ENCODE data around the gene GSTCD. TPM values are rescaled to one million over a fixed set of nuclear protein-coding genes. Genes with fewer than 3 reads are reported as not detected.

The GSTCD gene
- total RNA-seq, 4 donors from 2014 or later, result 8.2 to 19.6 (median 11.4) TPM

DNA sequence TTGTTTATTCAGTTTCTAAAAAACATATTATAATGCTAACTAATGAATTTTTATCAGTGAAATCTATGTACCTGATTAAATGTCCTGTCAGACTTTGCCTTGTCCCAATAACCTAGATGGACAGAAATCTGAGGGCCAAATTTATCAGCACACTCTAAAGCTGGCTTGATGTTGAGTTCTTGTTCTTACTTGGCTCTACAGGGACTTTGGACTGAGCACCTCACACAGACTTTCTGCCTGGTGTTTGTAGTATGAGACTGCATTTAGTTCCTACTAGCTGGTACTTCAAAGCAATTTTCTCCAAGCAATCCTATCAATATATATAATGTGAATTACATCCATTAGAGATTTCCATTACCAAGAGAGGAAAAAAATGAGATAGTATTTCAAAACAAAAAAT is 37.9 kb upstream of the GSTCD start:
- Histone ChIP-seq H3K9me3 (no peaks in the 10 kb centered on the region), H3K27ac (no peak overlapping the region), H3K36me3 (no peaks in the 10 kb centered on the region), H3K4me1 (no peaks in the 10 kb centered on the region), H3K4me3 (no peak overlapping the region), H3K27me3 (no peaks in the 10 kb centered on the region)
- no peak for TF ChIP-seq POLR2AphosphoS5 (IDR thresholded peaks at IDR 0.05)
- TF ChIP-seq EP300 (IDR thresholded peaks at IDR 0.05), result no peak
- no peak for TF ChIP-seq POLR2A (IDR thresholded peaks at IDR 0.05)
- TF ChIP-seq, protein P1, sequence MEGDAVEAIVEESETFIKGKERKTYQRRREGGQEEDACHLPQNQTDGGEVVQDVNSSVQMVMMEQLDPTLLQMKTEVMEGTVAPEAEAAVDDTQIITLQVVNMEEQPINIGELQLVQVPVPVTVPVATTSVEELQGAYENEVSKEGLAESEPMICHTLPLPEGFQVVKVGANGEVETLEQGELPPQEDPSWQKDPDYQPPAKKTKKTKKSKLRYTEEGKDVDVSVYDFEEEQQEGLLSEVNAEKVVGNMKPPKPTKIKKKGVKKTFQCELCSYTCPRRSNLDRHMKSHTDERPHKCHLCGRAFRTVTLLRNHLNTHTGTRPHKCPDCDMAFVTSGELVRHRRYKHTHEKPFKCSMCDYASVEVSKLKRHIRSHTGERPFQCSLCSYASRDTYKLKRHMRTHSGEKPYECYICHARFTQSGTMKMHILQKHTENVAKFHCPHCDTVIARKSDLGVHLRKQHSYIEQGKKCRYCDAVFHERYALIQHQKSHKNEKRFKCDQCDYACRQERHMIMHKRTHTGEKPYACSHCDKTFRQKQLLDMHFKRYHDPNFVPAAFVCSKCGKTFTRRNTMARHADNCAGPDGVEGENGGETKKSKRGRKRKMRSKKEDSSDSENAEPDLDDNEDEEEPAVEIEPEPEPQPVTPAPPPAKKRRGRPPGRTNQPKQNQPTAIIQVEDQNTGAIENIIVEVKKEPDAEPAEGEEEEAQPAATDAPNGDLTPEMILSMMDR (IDR thresholded peaks at IDR 0.05), result no peak
- DNase-seq (ENCODE audit: low spot score in 2 of 2), result no peak

DNA sequence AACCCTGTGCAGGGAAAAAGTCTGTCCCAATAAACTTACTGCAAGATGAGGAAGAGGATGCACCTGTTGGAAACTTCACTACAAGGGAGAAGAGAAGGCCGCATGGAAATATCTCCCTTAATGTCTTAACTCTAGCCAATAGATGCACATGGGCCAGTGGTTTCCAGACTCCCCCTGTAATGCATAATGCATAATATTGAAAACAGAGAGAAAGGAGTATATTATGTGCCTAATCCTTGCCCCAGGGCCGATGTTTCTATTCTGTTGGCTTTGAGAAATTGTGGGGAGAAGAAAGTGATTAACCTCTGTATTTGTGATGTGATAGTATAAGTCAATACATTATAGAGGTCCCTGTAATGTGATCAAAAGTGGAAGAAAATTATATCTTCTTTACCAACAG is 37.3 kb upstream of the GSTCD start:
- Histone ChIP-seq H3K36me3 (no peaks in the 10 kb centered on the region), H3K4me1 (no peaks in the 10 kb centered on the region), H3K27ac (no peak overlapping the region), H3K27me3 (no peaks in the 10 kb centered on the region), H3K9me3 (no peaks in the 10 kb centered on the region), H3K4me3 (no peak overlapping the region)
- TF ChIP-seq, protein P1 (IDR thresholded peaks at IDR 0.05), result no peak
- TF ChIP-seq POLR2A (IDR thresholded peaks at IDR 0.05), result no peak
- TF ChIP-seq EP300 (IDR thresholded peaks at IDR 0.05), result no peak
- TF ChIP-seq POLR2AphosphoS5 (IDR thresholded peaks at IDR 0.05), result no peak
- DNase-seq (ENCODE audit: low spot score in 2 of 2), result no peak
- WGBS, result 80% methylated on average over 2 of the region's 2 CpGs

DNA sequence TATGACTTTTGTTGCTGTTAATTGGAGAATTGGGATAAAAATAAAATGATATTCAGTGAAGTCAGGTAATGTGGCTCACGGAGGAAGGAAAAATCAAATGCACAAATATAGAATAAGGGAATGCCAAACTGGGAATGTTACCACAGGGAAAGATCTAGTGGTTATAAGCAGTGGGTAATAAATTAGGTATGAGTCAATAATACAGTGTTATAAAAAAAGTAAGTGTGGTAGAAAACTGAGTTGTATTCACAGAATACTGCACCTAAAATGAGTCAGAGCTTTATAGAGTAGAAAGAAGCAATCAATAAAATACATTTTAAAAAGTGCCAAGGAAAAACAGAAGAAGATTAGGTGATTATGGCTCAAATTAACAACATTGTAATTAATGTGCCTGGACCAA is 34.6 kb upstream of the GSTCD start:
- no peak overlapping the region for H3K27ac ChIP-seq
- no peak for DNase-seq (ENCODE audit: low spot score in 2 of 2)
- no peaks in the 10 kb centered on the region for H3K4me1 ChIP-seq
- H3K4me3 ChIP-seq, result no peak overlapping the region
- no peaks in the 10 kb centered on the region for H3K9me3 ChIP-seq
- WGBS, result 83% methylated on average over 1 of the region's 1 CpG
- no peak for TF ChIP-seq EP300 (IDR thresholded peaks at IDR 0.05)
- TF ChIP-seq POLR2AphosphoS5 (IDR thresholded peaks at IDR 0.05), result no peak
- TF ChIP-seq, protein P1 (IDR thresholded peaks at IDR 0.05), result no peak
- no peak for TF ChIP-seq POLR2A (IDR thresholded peaks at IDR 0.05)
- H3K36me3 ChIP-seq, result no peaks in the 10 kb centered on the region
- no peaks in the 10 kb centered on the region for H3K27me3 ChIP-seq

DNA sequence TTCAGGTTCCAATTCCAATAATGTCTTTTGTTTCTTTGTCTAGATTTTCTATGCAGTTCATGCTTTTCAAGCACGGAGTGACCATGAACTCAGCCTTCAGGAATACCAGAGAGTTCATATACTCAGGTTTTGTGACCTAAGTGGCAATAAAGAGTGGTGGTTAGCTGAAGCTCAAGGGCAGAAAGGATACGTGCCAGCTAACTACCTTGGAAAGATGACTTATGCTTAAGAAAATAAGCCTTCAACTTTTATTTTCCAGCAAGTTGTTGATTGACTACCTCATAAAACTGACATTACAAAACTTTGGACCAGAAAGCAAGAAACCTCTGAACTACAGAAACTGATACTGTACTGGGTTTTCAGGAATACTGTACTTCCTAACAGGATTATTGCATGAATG is 30.9 kb upstream of the GSTCD start:
- no peak for TF ChIP-seq EP300 (IDR thresholded peaks at IDR 0.05)
- TF ChIP-seq POLR2AphosphoS5 (IDR thresholded peaks at IDR 0.05), result no peak
- no peak for TF ChIP-seq POLR2A (IDR thresholded peaks at IDR 0.05)
- TF ChIP-seq, protein P1 (IDR thresholded peaks at IDR 0.05), result no peak
- Histone ChIP-seq H3K4me1 (no peaks in the 10 kb centered on the region), H3K4me3 (no peak overlapping the region), H3K27ac (no peak overlapping the region), H3K9me3 (no peaks in the 10 kb centered on the region), H3K36me3 (peaks cover 6% of the 10 kb centered on the region), H3K27me3 (no peaks in the 10 kb centered on the region)
- no peak for DNase-seq (ENCODE audit: low spot score in 2 of 2)
- 74% methylated on average over 2 of the region's 2 CpGs for WGBS

DNA sequence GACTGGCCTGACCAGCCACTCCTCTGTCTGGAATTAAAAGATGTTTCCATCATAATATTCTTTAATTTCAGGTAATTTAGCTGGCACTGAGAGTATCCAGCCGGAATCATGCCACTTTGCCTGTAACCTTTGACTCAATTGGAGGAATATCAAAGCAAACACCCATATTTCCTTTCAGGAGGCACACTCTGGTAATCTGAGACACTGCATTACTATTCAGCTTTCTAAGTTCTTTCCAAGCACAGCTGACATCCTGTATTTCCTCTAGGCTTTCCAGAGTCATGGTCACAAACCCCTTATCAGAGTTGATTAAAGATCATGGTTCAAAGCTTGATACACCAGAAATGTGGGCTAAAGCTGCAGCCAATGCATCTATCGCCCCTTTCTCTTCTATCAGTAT is 29.4 kb upstream of the GSTCD start:
- H3K27me3 ChIP-seq, result no peaks in the 10 kb centered on the region
- 58% methylated on average over 2 of the region's 2 CpGs for WGBS
- peaks cover 10% of the 10 kb centered on the region for H3K36me3 ChIP-seq
- TF ChIP-seq EP300 (IDR thresholded peaks at IDR 0.05), result no peak
- TF ChIP-seq, protein P1 (IDR thresholded peaks at IDR 0.05), result no peak
- TF ChIP-seq POLR2A (IDR thresholded peaks at IDR 0.05), result no peak
- no peaks in the 10 kb centered on the region for H3K9me3 ChIP-seq
- H3K4me1 ChIP-seq, result no peaks in the 10 kb centered on the region
- no peak overlapping the region for H3K27ac ChIP-seq
- no peak for DNase-seq (ENCODE audit: low spot score in 2 of 2)
- no peak overlapping the region for H3K4me3 ChIP-seq
